HG03064 (cell line): ENCODE results near the gene RCE1.

Experiments used
- ATAC-seq: cut with Tn5 transposase; IDR thresholded peaks from one replicate; pipeline ENCODE4 v1.9.1; 2021; ENCODE audit warnings: low read depth; ENCODE audit not compliant: unreplicated experiment

Gene RCE1

DNA sequence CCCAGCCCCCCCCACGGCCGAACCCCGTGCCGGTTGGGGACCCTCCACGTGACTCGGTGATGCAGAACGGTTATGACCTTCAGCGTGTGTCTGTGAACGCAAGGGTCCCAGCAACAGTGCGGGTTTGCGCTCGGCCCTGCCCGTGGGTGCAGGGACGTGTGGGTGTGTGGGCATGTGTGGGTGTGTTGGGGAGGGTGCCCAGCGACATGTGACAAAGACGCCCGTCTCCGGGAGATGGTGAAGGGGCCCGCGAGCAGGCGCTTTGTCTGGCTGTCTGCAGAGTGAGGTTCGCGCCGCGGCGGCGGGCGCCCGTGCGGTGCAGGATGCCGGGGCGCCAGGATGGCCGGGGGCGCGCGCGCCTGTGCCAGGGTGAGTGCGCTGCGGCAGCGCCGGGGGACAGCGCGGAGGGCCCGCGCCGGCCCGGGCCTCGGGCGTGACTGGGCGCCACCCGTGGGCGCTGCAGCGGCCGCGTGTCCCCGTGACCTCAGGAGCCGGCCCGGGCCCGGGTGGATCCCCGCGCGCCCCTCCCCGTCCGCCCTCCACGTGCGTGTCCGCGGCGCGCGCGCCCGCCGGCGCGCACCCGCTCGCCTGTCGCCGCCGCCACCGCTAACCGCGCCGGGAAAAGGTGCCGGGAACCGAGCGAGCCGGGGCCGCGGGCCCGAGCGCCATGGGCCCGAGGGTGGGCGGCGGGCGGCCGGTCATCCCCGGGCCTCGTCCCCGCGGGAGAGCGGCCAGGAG lies 13.4 kb downstream of the RCE1 start, which contains the start of gene LRFN4:
TSS of gene LRFN4 (plus strand) at position 569 of the 738 bp plus-strand sequence. CDS start 681 bp downstream, outside the sequence.
- peak; percentile 15 for ATAC-seq

DNA sequence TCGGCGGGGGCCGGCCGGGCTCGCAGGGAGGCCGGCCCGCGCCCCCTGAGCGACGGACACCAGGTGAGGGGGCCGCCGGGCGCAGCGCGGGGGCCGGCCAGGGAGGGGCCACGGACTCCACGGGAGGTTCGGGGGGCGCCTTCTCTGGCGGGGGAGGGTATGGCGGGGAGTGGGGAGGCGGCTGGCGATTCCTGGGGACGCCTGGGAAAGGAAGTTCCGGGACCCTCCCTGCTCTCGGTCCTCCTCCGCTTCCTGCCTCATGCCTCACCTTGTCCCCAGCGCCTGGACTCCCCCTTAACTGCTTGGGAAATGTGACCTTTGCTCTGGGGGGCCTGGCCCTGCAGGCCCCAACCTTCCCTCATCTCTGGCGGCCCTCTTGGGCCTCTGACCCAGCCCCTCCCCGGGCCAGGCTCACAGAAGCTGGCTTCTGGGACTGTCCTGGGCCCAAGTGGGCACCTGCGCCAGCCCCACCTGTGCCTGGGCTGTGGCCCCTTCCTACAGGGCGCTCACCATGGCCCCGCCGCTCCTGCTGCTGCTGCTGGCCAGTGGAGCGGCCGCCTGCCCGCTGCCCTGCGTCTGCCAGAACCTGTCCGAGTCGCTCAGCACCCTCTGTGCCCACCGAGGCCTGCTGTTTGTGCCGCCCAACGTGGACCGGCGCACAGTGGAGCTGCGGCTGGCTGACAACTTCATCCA lies 14.1 kb downstream of the RCE1 start:
- ATAC-seq = no peak

GRCh38 chr11:66857927-66858185 lies 14.6 kb downstream of the RCE1 start:
- no peak for ATAC-seq

DNA sequence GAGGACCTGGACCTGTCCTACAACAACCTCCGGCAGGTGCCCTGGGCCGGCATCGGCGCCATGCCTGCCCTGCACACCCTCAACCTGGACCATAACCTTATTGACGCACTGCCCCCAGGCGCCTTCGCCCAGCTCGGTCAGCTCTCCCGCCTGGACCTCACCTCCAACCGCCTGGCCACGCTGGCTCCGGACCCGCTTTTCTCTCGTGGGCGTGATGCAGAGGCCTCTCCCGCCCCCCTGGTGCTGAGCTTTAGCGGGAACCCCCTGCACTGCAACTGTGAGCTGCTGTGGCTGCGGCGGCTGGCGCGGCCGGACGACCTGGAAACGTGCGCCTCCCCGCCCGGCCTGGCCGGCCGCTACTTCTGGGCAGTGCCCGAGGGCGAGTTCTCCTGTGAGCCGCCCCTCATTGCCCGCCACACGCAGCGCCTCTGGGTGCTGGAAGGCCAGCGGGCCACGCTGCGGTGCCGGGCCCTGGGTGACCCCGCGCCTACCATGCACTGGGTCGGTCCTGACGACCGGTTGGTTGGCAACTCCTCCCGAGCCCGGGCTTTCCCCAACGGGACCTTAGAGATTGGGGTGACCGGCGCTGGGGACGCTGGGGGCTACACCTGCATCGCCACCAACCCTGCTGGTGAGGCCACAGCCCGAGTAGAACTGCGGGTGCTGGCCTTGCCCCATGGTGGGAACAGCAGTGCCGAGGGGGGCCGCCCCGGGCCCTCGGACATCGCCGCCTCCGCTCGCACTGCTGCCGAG lies 15.1 kb downstream of the RCE1 start:
- ATAC-seq = no peak

DNA sequence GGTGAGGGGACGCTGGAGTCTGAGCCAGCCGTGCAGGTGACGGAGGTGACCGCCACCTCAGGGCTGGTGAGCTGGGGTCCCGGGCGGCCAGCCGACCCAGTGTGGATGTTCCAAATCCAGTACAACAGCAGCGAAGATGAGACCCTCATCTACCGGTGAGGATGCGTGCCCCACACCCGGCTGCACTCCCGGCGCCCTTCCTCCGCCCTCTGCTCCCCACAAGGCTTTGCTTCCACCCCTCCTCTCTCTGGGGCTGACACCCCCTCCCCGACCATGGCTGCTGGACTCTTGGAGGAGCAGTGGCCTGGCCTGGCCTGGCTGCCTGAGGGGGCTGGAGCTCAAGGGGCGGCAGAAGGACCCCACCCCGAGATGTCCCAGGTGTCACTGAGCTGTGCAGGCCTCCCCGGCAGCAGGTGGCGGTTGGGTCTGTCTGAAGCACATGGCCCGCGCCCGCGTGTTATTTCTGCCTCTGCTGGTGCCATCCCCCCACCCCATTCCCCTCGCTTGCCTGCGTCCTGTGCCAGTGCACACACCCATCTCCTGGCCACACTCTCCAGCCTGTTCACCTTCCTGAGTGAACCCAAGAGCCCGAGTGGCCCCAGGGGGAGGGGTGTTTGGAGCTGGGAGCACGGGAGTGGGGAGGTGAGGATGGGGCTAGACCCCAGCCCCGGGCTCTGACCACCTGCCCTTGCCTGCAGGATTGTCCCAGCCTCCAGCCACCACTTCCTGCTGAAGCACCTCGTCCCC lies 15.9 kb downstream of the RCE1 start:
- ATAC-seq = no peak

DNA sequence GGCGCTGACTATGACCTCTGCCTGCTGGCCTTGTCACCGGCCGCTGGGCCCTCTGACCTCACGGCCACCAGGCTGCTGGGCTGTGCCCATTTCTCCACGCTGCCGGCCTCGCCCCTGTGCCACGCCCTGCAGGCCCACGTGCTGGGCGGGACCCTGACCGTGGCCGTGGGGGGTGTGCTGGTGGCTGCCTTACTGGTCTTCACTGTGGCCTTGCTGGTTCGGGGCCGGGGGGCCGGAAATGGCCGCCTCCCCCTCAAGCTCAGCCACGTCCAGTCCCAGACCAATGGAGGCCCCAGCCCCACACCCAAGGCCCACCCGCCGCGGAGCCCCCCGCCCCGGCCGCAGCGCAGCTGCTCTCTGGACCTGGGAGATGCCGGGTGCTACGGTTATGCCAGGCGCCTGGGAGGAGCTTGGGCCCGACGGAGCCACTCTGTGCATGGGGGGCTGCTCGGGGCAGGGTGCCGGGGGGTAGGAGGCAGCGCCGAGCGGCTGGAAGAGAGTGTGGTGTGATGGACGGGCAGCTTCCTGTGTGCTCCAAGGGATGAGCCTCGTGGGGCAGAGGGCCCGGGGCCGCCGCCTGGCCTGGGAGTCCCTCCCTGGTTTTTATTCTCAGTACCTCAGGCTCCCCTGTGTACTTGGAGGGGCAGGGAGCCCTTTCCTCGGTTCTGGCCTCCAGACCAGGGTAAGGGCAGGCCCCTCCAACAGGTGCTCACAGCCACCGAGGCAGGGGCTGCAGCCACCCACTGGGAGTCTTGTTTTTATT lies 16.6 kb downstream of the RCE1 start:
- ATAC-seq = no peak

DNA sequence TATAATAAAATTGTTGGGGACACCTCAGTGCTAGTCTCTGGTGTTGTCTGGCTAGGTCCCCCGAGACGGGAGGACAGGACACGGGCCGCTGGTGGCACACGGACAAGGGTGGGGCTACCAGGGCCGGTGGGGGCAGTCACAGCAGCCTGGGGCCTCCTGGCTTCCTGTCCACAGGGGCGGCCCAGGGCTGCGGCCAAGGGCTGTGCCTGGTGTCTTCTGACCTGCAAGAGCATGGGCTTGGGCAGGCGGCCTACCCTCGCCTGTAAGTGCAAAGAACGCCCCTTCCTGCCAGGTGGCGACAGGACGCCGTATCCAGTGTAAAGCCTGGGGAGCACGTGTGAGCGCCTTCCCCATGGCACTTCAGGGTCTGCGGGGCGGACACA lies 17.2 kb downstream of the RCE1 start:
- ATAC-seq = no peak

GRCh38 chr11:66861038-66861773 lies 18.0 kb downstream of the RCE1 start:
- no peak for ATAC-seq

- no peak for ATAC-seq
Measured at GRCh38 chr11:66861774-66862558, 18.7 kb downstream of the RCE1 start.

DNA sequence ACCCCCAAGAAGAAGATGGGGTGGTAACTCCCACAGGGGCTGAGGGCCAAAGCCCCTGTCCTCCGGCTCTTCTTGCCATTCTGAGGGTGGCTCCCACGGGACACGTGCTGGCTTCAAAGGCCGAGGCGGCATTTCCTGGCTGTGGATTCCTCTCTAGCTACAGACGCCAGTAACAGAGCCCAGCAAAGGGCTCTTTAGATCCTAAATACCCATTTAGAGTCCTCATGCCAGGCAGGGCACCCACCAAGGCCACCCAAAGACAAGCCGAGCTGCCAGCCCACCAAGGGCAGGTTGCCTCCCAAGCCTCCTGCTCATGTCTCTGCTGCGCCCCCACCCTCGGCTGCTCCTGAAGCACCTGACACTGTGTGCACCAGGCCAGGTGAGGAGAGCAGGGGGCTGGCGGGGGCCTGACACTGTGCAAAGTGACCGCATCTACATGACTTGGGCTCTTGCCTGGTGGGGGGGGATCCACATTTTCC lies 19.4 kb downstream of the RCE1 start:
- no peak for ATAC-seq

DNA sequence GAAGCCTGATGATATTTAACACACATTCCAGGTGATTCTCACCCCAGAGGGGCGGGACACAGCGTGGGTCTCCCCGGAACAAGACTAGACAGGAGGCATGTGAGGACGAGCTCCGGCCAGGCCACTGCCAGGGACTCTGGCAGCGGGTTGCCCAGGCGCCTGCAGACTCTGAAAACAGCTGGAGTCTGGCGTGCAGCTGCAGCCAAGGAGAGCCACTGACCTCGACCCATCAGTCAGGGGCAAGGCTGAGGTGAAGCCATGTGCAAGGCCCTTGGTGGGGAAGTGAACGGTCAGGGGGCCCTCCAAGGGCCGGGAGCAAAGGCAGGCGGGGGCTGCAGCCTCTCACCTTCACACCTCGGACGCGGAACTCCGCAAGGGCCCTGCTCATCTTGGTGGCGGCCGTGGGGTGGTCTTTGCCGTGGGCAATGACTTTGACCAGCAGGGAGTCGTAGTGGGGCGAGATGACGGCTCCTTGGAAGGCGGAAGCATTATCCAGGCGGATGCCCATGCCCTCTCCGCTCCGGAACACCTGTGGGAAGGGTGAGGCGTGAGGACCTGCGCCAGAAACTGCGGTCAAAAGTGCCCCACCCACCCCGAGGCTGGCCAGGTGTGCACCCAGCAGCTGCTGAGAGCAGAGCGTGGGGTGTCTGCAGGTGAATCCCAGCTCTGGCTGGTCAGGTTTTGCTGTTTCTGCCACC lies 20.3 kb downstream of the RCE1 start:
- ATAC-seq = no peak

DNA sequence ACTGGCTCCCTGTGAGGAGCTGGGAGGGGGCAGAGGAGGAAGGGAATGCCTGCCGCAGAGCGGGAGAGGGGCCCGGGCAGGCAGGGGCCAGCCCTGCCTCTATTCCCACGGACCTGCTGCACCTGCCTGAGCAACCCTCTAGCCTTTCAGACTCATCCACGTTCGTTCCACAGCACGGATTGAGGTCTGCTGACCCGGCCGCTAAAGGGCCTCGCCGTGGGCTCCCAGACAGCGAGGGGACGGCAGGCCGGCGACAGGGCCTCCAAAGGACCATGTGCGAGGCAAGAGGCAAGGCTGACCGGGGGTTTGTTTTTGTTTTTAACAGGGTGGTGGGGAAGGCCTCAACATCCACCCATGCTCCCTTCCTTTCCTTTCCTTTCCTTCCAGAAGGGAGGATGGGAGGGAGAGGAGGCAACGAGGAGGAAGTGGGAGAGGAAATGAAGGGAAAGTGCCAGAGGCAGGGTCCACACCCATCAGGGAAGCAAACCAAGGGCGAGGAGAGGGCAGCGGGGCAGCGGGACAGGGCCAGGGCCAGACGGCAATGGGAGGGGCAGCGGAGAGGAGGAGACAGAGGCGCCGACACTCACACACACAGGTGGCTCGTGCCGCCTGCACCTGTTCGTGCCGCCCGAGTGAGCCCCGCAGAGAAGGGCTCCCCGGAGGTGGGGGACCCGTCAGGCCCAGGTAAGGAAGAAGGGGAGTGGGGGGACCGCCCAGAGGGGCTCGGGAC lies 21.1 kb downstream of the RCE1 start:
- no peak for ATAC-seq

- no peak for ATAC-seq
Measured at GRCh38 chr11:66864924-66865697, 21.9 kb downstream of the RCE1 start.

DNA sequence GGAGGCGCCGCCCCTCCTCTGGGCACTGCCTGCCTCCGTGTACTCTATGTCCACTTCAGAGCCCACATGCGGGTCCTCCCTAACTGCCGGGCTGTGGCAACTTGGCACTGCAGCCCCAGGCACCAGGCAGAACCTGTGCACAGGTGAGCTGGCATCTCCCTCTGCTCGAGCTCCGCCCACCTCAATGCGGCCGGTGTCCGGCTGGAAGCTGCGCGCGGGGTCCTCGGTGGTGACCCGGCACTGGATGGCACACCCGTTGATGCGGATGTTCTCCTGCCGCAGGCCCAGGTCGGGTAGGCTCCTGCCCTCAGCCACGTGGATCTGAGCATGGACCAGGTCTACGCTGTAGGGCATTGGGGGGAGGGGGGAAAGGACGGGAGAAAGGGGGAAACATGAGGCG lies 22.8 kb downstream of the RCE1 start:
- no peak for ATAC-seq

DNA sequence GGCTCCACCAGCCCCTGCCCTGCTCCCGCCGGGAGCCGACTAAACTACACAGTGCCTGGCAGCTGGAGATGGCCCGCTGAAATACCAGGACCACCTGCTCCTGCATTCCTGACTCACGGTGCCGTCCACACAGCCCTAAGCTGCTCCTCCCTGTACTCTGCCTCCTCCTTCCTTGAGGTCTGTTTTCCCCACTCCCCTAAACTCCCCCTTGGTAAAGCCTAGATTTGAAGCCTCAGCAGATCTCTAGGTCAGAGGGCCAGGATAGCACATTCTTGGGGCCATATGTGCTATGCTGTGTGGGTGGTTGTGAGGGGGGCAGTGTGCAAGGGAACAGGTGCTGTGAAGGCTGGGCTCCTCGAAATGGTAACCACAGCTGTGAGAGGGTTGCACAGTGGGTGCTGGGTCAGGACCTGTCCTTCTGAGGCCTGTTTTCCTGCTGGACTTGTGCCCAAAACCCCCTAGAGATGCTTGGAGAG lies 23.3 kb downstream of the RCE1 start:
- ATAC-seq = no peak

DNA sequence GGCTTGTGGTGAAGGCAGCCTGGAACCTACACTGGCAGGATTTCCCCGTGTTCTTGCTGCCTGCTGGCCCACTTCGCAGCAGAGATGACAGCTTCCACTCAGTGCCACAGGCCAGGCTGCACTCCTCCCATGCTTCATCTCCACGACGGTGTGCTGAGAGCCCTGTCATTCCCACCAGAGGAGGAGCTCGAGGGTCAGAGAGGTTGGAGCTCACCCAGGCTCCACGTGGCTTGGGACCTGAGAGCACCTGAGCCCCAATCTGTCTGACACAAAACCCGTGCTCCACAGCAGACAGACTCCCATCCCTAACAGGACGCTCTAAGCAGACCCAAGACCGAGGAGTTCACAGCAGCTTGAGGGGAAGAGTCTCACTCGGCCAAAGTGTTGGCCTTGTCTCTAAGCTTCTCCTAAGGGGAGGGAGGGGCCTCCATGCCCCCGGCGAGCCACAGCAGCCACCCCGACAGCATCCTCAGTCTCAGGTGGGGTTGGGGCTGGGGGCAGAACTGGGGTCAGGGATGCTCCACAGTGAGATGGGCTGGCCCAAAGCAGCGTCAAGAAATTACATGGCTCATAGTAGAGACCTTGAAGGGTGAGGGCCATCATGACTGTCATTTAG lies 24.3 kb downstream of the RCE1 start:
- no peak for ATAC-seq
